GM13976 (cell line): ENCODE data around the gene SLC16A9.

ENCODE experiments used
- DNase-seq: peaks from one replicate; pipeline ENCODE4 v3.0.0; 2012; ENCODE audit warnings: low spot score
- in situ Hi-C: fragments of 300-500 bp; cut with MboI; formaldehyde crosslinking; loops from one replicate; pipeline ENCODE4 v1.12.0; 2022; ENCODE audit warnings: low sequenced_read_pairs, mixed read lengths, inconsistent platforms; ENCODE audit not compliant: unreplicated experiment
- TF ChIP-seq, protein P1 (sequence below): IDR thresholded peaks from 2 replicates; pipeline ENCODE4 v1.5.1; 2012; ENCODE audit warnings: borderline replicate concordance, mild to moderate bottlenecking; ENCODE audit not compliant: insufficient read depth; ENCODE audit errors: extremely low read depth, missing control alignments, control extremely low read depth

Gene SLC16A9

DNA sequence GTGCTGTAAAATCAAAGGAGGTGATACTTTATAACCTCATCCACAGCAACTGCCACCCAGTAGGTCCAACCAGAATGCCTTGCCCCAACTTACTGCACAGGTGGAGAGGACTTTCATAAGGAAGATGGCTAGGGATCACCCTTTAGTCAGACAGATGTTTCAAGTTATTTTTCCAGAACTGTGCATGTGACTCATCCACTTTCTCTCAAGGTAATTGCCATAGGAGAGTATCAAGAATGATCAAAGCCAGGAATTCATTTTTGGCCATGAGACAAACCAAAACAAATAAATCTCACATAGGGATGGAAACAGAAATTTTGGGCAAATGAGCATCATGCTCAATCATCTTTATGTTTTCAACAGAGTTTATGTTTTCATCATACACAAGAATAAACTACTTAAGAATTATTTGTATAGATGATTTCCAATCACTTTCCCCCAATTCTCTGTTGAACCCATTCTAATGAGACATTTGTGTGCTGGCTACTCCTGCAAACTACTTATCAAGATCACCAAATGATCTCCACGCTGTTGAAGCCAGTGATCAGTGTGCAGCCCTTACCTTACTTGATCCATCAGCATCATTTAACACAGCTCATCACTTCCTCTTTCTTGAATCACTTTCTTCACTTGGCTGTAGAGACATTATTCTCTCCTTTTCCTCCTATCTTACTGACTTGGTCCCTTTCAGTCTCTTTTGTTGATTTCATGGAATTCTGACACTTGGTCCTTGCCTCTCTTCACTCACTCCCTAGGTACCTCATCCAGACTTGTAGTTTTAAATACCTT, 74.0 kb downstream of the SLC16A9 start:
- DNase-seq: no peak
- in situ Hi-C loops: loop anchor here (10.0 to 25.0 kb wide), 2 partner anchors 169 to 577 kb away; no protein-coding TSS in a partner anchor
- TF ChIP-seq, protein P1, sequence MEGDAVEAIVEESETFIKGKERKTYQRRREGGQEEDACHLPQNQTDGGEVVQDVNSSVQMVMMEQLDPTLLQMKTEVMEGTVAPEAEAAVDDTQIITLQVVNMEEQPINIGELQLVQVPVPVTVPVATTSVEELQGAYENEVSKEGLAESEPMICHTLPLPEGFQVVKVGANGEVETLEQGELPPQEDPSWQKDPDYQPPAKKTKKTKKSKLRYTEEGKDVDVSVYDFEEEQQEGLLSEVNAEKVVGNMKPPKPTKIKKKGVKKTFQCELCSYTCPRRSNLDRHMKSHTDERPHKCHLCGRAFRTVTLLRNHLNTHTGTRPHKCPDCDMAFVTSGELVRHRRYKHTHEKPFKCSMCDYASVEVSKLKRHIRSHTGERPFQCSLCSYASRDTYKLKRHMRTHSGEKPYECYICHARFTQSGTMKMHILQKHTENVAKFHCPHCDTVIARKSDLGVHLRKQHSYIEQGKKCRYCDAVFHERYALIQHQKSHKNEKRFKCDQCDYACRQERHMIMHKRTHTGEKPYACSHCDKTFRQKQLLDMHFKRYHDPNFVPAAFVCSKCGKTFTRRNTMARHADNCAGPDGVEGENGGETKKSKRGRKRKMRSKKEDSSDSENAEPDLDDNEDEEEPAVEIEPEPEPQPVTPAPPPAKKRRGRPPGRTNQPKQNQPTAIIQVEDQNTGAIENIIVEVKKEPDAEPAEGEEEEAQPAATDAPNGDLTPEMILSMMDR: no peak

- DNase-seq: no peak
- TF ChIP-seq, protein P1: no peak
- in situ Hi-C loops: loop anchor here (10.0 to 25.0 kb wide), 2 partner anchors 171 to 578 kb away; no protein-coding TSS in a partner anchor
Observed at GRCh38 chr10:59634102-59634501, 75.5 kb downstream of the SLC16A9 start.

GRCh38 chr10:59633063-59633462, 76.6 kb downstream of the SLC16A9 start:
- TF ChIP-seq, protein P1: no peak
- in situ Hi-C loops: loop anchor here (10.0 to 25.0 kb wide), 2 partner anchors 172 to 579 kb away; no protein-coding TSS in a partner anchor
- DNase-seq: no peak

- no peak for DNase-seq
- in situ Hi-C loops: loop anchor here (10.0 to 25.0 kb wide), 2 partner anchors 173 to 580 kb away; no protein-coding TSS in a partner anchor
- TF ChIP-seq, protein P1: no peak
Observed at GRCh38 chr10:59631882-59632807, 77.5 kb downstream of the SLC16A9 start.

GRCh38 chr10:59631237-59631636, 78.4 kb downstream of the SLC16A9 start:
- TF ChIP-seq, protein P1: no peak
- no peak for DNase-seq
- in situ Hi-C loops: loop anchor here (10.0 to 25.0 kb wide), 2 partner anchors 174 to 581 kb away; no protein-coding TSS in a partner anchor

- in situ Hi-C loops: loop anchor here (10.0 to 25.0 kb wide), 2 partner anchors 406 to 583 kb away; no protein-coding TSS in a partner anchor
- DNase-seq: no peak
- TF ChIP-seq, protein P1: no peak
Observed at GRCh38 chr10:59628965-59629364, 80.7 kb downstream of the SLC16A9 start.
